Fibroblast of skin of left biceps (primary cell): ENCODE results near the gene GOLGA3.
A peak's percentile ranks its signal among the peaks of the same experiment; 100 is the strongest.
"Not testable (repeated sequence)": the region's sequence is repeated elsewhere in the genome, so short reads cannot be mapped to it uniquely, and the experiment has no call there.

Experiments used
- DNase-seq, 2 experiments: peaks; one replicate each; pipeline ENCODE4 v3.0.0-alpha.2; 2013; ENCODE audit warnings: low read depth in 2 of 2

The GOLGA3 gene

DNA sequence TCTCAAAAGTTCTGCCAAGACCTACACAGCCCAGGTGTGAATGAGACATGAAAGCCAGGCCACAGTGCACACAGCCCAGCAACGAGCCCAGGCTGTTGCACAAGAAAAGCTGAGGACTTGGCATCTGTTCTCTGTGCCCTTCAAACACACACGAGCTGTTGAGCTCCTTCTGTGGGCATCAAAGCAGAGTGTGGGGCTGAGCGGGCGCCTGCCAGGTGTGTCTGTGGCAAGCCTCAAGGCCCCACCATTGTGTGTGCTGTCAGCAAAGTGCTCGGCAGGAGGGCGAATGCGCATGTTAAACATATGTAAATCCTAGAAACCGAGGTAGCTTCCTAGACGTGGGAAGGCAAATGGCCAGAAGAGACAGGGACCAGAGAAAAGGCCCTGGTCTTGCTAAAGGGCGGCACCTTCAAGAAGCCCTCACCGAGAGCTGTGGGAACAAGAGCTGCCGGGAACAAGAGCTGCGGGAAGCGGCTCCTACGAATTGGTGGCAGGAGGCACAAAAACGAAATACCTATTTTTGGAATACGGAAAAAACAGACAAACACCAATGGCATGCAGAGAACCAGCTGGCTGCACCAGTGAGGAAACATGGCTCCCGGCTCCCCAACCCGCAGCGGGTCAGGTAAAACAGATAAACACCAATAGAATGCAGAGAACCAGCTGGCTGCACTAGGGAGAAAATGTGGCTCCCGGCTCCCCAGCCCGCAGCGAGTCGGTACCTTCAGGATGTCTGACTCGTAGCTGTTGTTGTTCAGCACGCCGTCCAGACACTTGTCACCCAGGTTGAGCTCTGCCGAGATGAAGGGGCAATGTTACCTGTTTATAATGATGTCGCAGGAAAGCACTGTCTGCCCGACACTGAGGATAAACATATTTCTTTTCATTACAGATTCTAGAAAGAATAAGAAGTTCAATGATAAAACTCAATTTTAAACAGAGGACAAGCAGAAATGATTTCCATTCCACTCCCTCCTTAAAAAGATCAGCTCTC lies 19.0 kb upstream of the GOLGA3 start:
- no peak for DNase-seq

DNA sequence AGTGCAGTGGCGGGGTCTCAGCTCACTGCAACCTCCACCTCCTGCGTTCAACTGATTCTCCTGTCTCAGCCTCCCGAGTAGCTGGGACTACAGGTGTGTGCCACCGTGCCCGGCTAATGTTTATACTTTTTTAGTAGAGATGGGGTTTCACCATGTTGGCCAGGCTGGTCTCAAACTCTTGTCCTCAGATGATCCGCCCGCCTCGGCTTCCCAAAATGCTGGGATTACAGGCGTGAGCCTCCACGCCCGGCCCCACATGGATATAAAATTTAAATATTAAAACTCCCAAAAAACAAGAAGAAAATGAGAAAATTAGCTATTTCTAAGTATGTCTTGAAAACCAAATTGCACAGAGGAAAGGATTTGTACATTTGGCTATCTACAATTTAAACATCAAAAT lies 16.0 kb upstream of the GOLGA3 start:
- not testable (repeated sequence) for DNase-seq

DNA sequence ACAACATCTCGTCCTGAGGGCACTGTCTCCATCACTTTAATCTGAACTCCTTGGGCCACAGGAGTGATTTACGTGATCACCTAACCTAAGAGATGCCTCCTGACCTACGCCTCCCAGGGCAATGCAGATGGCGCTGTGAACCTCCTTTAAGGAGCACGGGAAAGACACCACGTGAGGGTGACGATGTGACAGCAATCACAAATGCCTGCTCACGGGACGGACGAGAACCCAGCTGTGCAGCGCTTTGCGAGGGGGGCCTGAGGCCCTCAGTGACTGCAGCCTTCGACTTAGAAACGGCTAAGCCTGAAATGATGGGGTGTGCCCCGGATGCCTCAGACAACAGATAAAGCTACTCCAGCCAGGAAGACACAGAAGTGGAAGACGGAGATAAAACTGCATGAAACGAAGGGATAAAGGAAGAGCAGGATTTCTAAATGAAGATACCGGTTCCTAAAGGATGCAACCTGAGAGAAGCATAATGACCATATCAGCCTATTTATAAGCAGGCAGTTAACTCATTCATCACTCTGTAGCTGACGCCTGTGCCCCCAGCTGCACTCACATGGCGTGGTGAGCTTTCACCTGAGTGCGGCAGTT lies 13.9 kb upstream of the GOLGA3 start:
- DNase-seq = no peak

DNA sequence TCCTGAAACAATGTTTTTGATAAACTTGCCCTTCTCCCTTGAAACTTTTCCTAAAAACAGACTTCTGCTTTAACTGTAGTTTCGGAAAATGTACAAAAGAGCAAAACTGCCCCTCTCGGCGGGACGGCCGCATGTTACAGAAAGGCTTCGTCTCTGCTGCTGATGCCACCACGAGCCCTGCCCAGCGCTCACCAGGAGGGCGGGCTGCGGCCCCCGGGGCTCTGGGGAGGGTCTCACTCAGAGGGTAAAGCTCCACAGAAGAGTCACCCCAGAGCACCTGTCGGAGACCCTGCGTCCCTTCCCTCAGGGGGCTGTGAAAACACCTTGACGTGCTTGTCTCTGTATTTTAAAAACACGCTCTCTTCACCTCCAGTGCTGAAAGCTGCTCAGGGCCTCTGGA lies 12.5 kb upstream of the GOLGA3 start:
- no peak for DNase-seq

DNA sequence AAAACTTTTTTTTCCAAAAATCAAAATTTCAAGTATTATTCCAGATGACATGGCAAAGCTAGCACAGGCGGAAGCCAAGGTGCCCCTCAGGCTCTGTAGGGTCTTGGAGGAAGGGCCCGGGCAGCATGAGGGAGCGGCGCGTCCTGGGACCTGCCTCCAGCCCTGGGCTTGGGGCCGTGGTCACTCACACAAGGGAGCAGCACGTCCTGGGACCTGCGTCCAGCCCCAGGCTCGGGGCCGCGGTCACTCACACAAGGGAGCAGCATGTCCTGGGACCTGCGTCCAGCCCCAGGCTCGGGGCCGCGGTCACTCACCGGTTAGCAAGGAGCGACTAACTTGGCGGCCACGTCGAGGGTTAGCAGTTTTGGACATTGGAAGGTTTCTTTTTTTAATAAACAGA lies 11.9 kb upstream of the GOLGA3 start:
- DNase-seq = no peak

DNA sequence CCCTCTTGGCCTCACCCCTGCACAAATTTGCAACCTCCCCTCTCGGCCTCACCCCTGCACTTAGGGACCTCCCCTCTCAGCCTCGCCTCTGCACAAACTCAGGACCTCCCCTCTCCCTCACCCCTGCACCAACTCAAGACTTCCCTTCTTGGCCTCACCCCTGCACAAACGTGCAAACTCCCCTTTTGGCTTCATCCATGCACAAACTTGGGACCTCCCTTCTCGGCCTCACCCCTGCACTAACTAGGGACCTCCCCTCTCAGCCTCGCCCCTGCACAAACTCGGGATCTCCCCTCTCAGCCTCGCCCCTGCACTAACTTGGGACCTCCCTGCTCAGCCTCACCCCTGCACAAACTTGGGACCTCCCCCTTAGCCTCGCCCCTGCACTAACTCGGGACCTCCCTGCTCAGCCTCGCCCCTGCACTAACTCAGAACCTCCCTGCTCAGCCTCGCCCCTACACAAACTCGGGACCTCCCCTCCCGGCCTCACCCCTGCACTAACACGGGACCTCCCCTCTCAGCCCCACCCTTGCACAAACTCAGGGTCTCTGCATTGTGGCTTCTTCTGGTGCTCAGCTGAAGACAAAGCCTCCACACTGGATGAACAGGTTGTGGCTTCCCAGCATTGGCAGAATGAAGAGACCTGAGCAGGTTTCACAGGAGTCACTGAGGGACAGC lies 11.0 kb upstream of the GOLGA3 start:
- DNase-seq = no peak

DNA sequence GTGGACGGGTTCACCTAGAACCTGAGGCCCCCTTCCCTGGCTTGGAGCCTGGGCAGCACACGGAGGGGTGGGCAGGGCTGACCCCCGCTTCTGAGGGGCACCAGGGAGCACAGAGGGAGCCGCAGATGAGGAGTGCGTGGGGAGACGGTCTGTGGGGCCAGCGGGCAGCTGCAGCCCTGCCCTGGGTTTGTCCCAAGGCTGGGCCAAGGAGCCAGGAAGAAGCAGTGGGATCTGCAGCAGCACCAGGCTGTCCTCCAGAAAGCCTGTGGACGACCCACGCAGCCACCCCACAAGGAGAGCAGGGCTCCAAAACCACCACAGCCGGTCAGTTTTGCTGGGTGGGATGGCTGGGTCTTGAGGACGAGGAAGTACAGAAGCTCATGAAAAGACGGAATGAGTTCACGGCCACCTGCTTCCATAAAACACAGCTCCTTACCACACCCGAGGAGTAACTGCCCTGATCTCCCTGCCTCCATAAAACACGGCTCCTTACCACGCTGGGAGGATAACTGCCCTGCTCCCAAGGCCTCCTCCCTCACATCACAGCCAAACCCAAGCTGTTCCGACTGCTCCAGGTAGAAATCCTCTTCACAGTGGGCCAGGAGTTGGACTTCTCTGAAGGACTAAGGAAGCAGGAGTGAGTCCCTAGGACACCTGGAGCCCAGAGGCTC lies 9.9 kb upstream of the GOLGA3 start:
- DNase-seq = no peak

DNA sequence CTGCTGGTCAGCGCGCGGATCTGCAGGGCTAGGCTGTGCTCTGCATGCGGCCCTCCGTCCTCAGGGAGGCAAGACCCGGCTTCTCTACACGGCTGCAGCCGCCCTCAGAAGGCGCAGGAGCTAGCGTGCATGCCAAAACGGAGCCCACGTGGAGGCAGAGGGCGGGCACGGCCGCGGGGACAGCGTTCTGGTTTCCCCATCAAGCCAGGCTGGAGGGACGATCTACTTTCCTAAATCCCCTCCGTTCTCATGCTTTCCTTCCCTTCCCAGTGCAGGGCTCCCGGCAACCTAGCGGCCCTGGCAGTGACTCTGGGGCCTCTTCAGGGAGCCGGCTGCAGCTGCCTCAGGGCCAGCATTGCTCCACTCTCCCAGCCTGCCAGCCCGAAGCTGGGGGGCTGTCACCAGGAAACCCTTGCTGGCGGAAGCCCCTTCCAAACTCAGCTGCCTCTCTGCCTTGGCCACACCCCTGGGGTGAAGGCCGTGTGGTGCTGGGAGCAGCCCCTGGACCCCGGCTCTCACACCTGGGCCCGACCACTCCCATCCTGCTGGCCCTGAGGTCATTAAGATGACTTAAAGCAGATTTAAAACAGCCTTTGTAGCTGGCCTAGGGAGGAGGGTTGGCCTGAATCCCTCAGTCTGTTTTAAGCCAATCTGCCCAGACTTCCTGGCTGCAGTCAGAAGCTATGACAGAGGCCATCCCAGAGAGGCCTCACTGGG lies 9.2 kb upstream of the GOLGA3 start:
- no peak for DNase-seq

DNA sequence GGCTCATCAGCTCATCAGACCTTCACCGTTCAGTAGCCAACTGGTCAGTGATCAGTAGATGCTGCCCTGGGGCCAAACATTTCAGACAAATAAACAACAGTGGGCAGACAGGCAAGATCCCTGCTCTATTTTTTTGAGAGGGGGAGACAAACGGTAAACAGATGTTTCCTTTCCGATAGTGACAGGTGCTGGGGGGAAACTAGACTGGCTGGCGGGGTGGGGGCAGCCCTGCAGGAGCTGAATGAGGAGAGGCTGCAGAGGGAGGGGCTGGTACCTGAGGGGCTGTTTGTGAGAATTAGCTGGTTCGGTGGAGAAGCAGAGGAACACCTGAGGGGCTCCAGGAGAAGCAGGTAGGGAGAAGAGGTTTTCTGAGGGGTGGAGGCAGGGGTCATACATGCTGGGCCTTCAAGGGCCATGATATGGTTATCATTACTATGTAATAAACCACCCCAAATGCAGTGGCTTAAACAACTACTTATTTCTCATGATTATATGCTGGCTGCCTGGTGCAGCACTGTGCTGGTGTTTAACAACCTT lies 8.2 kb upstream of the GOLGA3 start:
- DNase-seq = no peak

DNA sequence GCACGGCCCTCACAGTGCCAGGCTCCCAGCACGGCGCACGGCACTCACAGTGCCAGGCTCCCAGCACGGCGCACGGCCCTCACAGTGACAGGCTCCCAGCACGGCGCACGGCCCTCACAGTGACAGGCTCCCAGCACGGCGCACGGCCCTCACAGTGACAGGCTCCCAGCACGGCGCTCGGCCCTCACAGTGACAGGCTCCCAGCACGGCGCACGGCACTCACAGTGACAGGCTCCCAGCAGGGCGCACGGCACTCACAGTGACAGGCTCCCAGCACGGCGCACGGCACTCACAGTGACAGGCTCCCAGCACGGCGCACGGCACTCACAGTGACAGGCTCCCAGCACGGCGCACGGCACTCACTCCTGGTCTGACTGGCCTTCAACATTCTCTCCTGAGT lies 7.6 kb upstream of the GOLGA3 start:
- DNase-seq = not testable (repeated sequence)

DNA sequence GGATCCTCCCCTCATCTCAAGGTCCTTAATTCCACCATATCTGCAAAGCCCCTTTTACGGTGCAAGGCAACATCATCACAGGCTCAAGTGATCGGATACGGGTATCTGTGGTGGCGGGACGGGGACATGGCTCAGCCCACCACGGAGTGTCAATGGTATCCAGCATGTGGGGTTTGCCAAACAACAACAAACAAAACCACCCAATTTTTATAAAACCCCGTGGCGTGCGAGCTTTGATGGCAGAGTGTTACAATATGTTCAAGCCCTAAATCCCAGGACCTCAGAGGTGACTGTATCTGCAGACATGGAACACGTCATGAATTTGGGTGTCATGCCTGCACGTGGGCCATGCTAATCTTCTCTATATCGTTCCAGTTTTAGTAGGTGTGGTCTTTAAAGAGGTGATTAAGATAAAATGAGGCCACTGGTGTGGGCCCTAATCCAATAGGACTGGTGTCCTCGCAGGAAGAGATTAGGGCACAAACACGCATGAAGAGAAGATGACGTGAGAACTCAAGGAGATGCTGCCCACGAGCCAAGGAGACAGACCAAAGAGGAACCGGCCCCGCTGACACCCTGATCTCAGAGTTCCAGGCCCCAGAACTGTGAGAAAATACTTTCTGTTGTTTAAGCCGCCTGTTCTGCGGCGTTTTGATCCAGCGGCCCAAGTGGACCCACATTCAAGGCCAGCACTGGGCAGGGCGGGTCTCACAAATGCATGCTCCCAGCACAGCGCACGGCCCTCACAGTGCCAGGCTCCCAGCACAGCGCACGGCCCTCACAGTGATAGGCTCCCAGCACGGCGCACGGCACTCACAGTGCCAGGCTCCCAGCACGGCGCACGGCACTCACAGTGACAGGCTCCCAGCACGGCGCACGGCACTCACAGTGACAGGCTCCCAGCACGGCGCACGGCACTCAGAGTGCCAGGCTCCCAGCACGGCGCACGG lies 6.7 kb upstream of the GOLGA3 start:
- no peak for DNase-seq

DNA sequence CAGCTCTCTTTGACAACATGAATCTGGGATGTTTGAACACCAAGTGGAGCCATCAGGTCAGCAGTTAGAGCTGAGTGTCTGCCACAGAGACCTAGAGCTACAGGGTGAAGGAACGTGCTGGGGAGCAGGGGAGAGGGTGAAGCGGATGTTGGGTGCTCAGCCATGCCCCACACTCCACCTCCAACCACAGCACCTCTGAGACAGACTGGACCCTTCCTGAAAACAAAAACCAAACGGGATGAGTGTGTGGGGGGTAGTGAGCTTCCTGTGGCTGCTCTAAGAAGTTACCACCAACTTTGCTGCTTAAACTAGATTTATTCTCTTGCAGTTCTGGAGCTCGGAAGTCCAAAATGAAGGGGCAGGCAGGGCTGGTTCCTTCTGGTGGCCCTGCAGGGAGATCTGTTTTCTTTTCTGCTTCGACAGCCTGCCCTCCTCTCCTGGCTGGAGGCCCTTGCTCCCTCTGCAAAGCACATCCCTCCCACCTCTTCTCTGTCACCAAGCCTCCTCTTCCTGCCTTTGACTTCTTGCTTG lies 5.6 kb upstream of the GOLGA3 start:
- DNase-seq = no peak

DNA sequence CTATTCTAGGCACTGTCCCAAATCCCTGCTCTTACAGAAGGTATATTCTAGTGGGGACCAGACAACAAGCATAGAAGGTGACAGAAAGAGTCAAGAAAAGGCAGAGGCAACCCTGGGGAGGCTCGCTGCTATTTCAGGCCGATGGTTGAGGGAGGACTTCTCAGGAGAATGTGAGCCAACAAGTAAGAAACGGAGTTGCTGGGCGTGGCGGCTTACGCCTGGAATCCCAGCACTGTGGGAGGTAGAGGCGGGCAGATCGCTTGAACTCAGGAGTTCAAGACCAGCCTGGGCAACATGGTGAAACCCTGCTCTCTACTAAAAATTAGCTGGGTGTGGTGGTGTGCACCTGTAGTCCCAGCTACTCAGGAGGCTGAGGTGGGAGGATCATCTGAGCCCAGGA lies 4.7 kb upstream of the GOLGA3 start:
- DNase-seq = no peak

DNA sequence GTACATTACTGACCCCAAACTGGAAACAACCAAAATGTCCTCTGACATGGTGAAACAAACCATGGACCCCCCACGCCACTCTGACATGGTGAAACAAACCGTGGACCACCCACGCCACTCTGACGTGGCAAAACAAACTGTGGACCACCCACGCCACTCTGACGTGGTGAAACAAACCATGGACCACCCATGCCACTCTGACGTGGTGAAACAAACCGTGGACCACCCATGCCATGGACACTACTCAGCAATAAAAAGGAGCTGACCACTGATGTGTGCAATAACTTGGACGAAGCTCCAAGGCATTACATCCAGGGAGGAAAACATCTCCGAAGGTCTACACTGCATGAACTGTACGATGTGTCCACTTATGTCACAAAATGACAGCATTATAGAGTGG lies 3.1 kb upstream of the GOLGA3 start:
- DNase-seq = no peak

DNA sequence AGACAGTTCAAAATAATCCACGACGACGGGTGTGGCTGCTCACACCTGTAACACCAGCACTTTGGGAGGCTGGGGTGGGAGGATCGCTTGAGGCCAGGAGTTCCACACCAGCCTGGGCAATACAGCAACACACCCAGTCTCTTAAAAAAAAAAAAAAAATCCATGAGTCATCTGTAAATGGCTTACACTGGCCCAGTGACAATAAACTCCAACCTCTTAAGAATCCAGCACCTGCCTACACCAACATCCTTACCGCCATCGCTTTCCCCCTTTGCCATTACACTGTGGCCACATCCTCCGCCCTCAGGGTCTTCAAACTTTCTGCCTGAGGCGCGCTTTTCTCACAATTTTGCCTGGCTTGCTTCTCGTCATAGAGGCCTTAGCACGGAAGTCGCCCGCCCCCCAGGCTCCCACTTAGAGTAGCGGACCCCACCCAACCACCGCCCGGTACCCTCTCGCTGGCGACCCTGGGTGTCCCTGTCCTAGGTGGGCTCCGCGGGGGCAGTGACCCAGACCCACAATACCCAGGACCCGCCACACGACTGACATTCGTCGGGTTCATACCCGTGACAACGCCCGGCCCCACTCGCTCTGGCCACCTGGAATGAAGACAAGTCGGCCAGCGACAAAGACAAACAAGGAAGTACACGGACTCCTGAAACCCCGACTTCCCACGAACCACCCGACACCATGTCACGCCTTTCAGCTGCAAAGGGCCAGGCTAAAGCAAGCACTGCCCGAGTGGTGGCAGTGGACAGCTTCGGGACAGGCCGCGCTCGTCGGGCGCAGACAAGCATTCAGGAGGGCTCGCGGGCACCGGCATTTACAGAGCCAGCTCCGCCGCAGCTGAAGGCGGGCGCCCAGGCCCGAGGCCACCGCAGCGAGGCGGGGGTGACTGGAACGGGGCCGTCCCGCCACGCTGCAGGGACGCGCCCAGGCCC lies 636 bp downstream of the GOLGA3 start:
- DNase-seq = peak; percentile 15 to 26

DNA sequence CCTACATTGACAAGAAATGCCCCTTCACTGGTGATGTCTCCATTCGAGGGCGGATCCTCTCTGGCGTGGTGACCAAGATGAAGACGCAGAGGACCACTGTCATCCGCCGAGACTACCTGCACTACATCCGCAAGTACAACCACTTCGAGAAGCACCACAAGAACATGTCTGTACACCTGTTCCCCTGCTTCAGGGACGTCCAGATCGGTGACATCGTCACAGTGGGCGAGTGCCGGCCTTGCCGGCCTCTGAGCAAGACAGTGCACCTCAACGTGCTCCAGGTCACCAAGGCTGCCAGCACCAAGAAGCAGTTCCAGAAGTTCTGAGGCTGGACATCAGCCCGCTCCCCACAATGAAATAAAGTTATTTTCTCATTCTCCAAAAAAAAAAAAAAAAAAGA lies 2.8 kb downstream of the GOLGA3 start:
- no peak for DNase-seq

DNA sequence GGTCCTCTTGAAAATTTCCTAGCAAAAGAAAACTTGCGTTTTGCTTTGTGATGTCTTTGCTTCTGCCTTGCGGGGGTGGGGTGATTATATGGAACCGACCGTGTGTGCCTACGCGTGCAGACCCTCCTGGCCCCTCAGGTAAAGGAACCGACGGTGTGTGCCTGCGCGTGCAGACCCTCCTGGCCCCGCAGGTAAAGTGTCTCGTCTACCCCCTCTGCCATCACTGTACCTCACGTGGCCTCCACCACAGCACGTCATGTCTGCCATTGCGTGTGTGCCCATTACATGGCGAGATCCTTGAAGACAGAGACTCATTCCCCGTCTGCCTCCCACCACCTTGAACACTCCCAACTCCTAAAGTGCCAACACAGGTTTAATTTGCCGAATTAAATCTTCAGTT lies 3.6 kb downstream of the GOLGA3 start:
- no peak for DNase-seq

DNA sequence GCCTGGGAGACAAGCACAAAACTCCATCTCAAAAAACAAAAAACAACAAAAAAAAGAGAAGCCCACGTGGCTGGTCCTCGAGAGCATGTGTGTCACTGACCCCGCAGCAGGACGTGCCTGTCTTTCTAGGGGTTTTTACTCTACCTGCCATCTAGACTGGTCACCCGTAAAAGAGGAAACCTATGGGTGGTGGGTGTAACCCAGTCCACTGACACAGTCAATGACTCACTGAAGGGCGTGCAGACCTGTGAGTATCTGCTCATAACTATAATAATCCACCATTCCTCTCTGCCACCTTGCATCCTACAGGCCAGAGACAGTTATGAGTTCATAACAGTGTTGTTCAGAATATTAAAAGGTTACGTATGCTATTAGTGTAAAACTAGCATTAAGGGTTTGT lies 4.6 kb downstream of the GOLGA3 start:
- DNase-seq = no peak

DNA sequence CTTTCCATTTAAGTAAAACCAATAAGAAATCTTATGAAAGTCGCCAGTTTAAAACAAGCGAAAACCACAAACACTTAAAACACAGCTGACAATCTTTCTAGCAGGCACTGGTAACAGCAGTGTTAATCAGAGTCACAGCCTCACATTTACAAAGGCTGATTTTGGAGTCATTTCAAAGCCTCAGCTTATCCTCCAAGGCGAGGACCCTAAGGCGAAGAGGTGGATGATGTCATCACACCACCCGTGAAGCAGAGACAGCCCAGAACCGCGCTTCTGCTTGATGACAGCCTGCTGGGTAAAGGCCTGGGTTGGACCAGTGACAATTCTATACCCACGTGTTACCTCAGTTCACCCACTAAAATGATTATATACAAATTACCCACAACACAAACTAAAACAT lies 10.1 kb downstream of the GOLGA3 start:
- DNase-seq = no peak
